HEK293 (cell line): ENCODE measurements around the gene PRSS33.

Experiments used
- ATF2 ChIP-seq: fragments of 450-650 bp; formaldehyde crosslinking; IDR thresholded peaks from 2 replicates; pipeline ENCODE4 v1.5.1; 2016; ENCODE audit warnings: missing biosample characterization, missing genetic modification characterization, low read depth
- BCL11B ChIP-seq: fragments of 450-650 bp; formaldehyde crosslinking; IDR thresholded peaks from 2 replicates; pipeline ENCODE4 v1.5.1; 2016; ENCODE audit warnings: low read depth, missing biosample characterization, missing genetic modification characterization
- EGR2 ChIP-seq: fragments of 450-650 bp; formaldehyde crosslinking; IDR thresholded peaks from 2 replicates; pipeline ENCODE4 v1.5.1; 2016; ENCODE audit warnings: low read depth, missing biosample characterization, missing genetic modification characterization
- KLF8 ChIP-seq: fragments of 450-650 bp; formaldehyde crosslinking; IDR thresholded peaks from 2 replicates; pipeline ENCODE4 v1.5.1; 2016; ENCODE audit warnings: missing biosample characterization, missing genetic modification characterization
- MYNN ChIP-seq: fragments of 450-650 bp; formaldehyde crosslinking; IDR thresholded peaks from 2 replicates; pipeline ENCODE4 v1.5.1; 2016; ENCODE audit warnings: missing biosample characterization, missing genetic modification characterization, borderline replicate concordance
- OVOL3 ChIP-seq: fragments of 450-650 bp; formaldehyde crosslinking; IDR thresholded peaks from 2 replicates; pipeline ENCODE4 v1.5.1; 2016; ENCODE audit warnings: missing biosample characterization, missing genetic modification characterization
- PRDM1 ChIP-seq: fragments of 450-650 bp; formaldehyde crosslinking; IDR thresholded peaks from 2 replicates; pipeline ENCODE4; 2016; ENCODE audit warnings: missing biosample characterization, missing genetic modification characterization
- PRDM4 ChIP-seq: fragments of 450-650 bp; formaldehyde crosslinking; IDR thresholded peaks from 2 replicates; pipeline ENCODE4 v1.5.1; 2017; ENCODE audit warnings: missing biosample characterization, missing genetic modification characterization
- TCF7L2 ChIP-seq: IDR thresholded peaks from 2 replicates; pipeline ENCODE4 v1.6.1; 2011; ENCODE audit warnings: low read depth, mild to moderate bottlenecking, inconsistent platforms, low read length, moderate library complexity, borderline replicate concordance
- TRIM28 ChIP-seq: IDR thresholded peaks from 2 replicates; pipeline ENCODE4 v1.6.1; 2011; ENCODE audit warnings: low read length, control low read depth, borderline replicate concordance
- ZBTB48 ChIP-seq: fragments of 450-650 bp; formaldehyde crosslinking; IDR thresholded peaks from 2 replicates; pipeline ENCODE4 v1.5.1; 2016; ENCODE audit warnings: missing biosample characterization, missing genetic modification characterization
- ZFHX2 ChIP-seq: fragments of 450-650 bp; formaldehyde crosslinking; conservative IDR thresholded peaks from 2 replicates; pipeline ENCODE4 v1.5.1; 2016; ENCODE audit warnings: missing biosample characterization, missing genetic modification characterization
- ZIC2 ChIP-seq: fragments of 450-650 bp; formaldehyde crosslinking; IDR thresholded peaks from 2 replicates; pipeline ENCODE4 v1.5.1; 2016; ENCODE audit warnings: missing biosample characterization, missing genetic modification characterization
- ZNF112 ChIP-seq: fragments of 450-650 bp; formaldehyde crosslinking; IDR thresholded peaks from 2 replicates; pipeline ENCODE4 v1.5.0; 2017; ENCODE audit warnings: missing biosample characterization, missing genetic modification characterization
- ZNF157 ChIP-seq: fragments of 450-650 bp; formaldehyde crosslinking; IDR thresholded peaks from 2 replicates; pipeline ENCODE4 v1.5.1; 2016; ENCODE audit warnings: missing biosample characterization, missing genetic modification characterization
- ZNF175 ChIP-seq: fragments of 450-650 bp; formaldehyde crosslinking; IDR thresholded peaks from 2 replicates; pipeline ENCODE4 v1.5.1; 2016; ENCODE audit warnings: missing biosample characterization, missing genetic modification characterization
- ZNF433 ChIP-seq: fragments of 450-650 bp; formaldehyde crosslinking; IDR thresholded peaks from 2 replicates; pipeline ENCODE4 v1.5.1; 2016; ENCODE audit warnings: missing biosample characterization, missing genetic modification characterization, low read depth
- ZNF48 ChIP-seq: fragments of 450-650 bp; formaldehyde crosslinking; IDR thresholded peaks from 2 replicates; pipeline ENCODE4 v1.5.1; 2016; ENCODE audit warnings: missing biosample characterization, missing genetic modification characterization
- ZNF514 ChIP-seq: fragments of 450-650 bp; formaldehyde crosslinking; IDR thresholded peaks from 2 replicates; pipeline ENCODE4 v1.5.1; 2016; ENCODE audit warnings: missing biosample characterization, missing genetic modification characterization
- ZNF544 ChIP-seq: fragments of 450-650 bp; formaldehyde crosslinking; IDR thresholded peaks from 2 replicates; pipeline ENCODE4 v1.5.0; 2017; ENCODE audit warnings: missing biosample characterization, missing genetic modification characterization
- ZNF558 ChIP-seq: fragments of 450-650 bp; formaldehyde crosslinking; IDR thresholded peaks from 2 replicates; pipeline ENCODE4 v1.5.1; 2016; ENCODE audit warnings: missing biosample characterization, missing genetic modification characterization
- ZNF677 ChIP-seq: fragments of 450-650 bp; IDR thresholded peaks from 2 replicates; pipeline ENCODE4 v1.5.0; 2018; ENCODE audit warnings: missing biosample characterization, mild to moderate bottlenecking, missing genetic modification characterization, moderate library complexity
- ZNF777 ChIP-seq: fragments of 450-650 bp; formaldehyde crosslinking; IDR thresholded peaks from 2 replicates; pipeline ENCODE4 v1.5.1; 2017; ENCODE audit warnings: missing biosample characterization, missing genetic modification characterization, borderline replicate concordance
- TF ChIP-seq, protein P1 (sequence below): fragments of 450-650 bp; IDR thresholded peaks from 2 replicates; pipeline ENCODE4 v1.5.1; 2018; ENCODE audit warnings: missing biosample characterization, missing genetic modification characterization
- TF ChIP-seq, protein P2 (sequence below): fragments of 450-650 bp; formaldehyde crosslinking; IDR thresholded peaks from 2 replicates; pipeline ENCODE4 v1.5.1; 2017; ENCODE audit warnings: missing biosample characterization, missing genetic modification characterization
- TF ChIP-seq, protein P3 (sequence below): fragments of 450-650 bp; formaldehyde crosslinking; IDR thresholded peaks from 2 replicates; pipeline ENCODE4 v1.5.1; 2016; ENCODE audit warnings: missing biosample characterization, missing genetic modification characterization
- TF ChIP-seq, protein P4 (sequence below): fragments of 450-650 bp; formaldehyde crosslinking; IDR thresholded peaks from 2 replicates; pipeline ENCODE4 v1.5.1; 2016; ENCODE audit warnings: missing biosample characterization, missing genetic modification characterization, low read depth
- TF ChIP-seq, protein P5 (sequence below): fragments of 450-650 bp; formaldehyde crosslinking; IDR thresholded peaks from 2 replicates; pipeline ENCODE4 v1.5.1; 2017; ENCODE audit warnings: missing biosample characterization, missing genetic modification characterization

PRSS33 gene

GRCh38 chr16:2799859-2800226 is 12.5 kb upstream of the PRSS33 start (continued):
- TF ChIP-seq, protein P1, sequence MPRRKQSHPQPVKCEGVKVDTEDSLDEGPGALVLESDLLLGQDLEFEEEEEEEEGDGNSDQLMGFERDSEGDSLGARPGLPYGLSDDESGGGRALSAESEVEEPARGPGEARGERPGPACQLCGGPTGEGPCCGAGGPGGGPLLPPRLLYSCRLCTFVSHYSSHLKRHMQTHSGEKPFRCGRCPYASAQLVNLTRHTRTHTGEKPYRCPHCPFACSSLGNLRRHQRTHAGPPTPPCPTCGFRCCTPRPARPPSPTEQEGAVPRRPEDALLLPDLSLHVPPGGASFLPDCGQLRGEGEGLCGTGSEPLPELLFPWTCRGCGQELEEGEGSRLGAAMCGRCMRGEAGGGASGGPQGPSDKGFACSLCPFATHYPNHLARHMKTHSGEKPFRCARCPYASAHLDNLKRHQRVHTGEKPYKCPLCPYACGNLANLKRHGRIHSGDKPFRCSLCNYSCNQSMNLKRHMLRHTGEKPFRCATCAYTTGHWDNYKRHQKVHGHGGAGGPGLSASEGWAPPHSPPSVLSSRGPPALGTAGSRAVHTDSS (tag by site-specific recombination) = no peak
- TF ChIP-seq ATF2 (tag by site-specific recombination) = peak; percentile 58; the same call in 1 of the 2 replicates
- TF ChIP-seq TRIM28 = peak; percentile 95
- TF ChIP-seq MYNN = no peak
- TF ChIP-seq ZNF175 = no peak
- TF ChIP-seq ZNF677 (tag by site-specific recombination) = no peak
- TF ChIP-seq ZBTB48 (tag by site-specific recombination) = no peak
- no peak for TF ChIP-seq ZNF157
- TF ChIP-seq, protein P2, sequence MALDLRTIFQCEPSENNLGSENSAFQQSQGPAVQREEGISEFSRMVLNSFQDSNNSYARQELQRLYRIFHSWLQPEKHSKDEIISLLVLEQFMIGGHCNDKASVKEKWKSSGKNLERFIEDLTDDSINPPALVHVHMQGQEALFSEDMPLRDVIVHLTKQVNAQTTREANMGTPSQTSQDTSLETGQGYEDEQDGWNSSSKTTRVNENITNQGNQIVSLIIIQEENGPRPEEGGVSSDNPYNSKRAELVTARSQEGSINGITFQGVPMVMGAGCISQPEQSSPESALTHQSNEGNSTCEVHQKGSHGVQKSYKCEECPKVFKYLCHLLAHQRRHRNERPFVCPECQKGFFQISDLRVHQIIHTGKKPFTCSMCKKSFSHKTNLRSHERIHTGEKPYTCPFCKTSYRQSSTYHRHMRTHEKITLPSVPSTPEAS = 0 out of 2 replicates have a peak, but pooled peaks have one; percentile 25
- TF ChIP-seq ZNF112 (tag by site-specific recombination) = no peak
- no peak for TF ChIP-seq ZNF777 (tag by site-specific recombination)
- no peak; the same call in 1 of the 2 replicates for TF ChIP-seq KLF8 (tag by site-specific recombination)
- no peak for TF ChIP-seq BCL11B (tag by site-specific recombination)
- TF ChIP-seq ZNF544 (tag by site-specific recombination) = no peak
- no peak for TF ChIP-seq EGR2 (tag by site-specific recombination)
- no peak for TF ChIP-seq ZIC2 (tag by site-specific recombination)
- TF ChIP-seq ZNF514 (tag by site-specific recombination) = no peak
- TF ChIP-seq OVOL3 (tag by site-specific recombination) = peak; percentile 54; the same call in 1 of the 2 replicates
- peak; percentile 67; the same call in 1 of the 2 replicates for TF ChIP-seq TCF7L2
- TF ChIP-seq PRDM4 (tag by site-specific recombination) = 0 out of 2 replicates have a peak, but pooled peaks have one; percentile 32
- no peak for TF ChIP-seq ZFHX2
- TF ChIP-seq, protein P3, sequence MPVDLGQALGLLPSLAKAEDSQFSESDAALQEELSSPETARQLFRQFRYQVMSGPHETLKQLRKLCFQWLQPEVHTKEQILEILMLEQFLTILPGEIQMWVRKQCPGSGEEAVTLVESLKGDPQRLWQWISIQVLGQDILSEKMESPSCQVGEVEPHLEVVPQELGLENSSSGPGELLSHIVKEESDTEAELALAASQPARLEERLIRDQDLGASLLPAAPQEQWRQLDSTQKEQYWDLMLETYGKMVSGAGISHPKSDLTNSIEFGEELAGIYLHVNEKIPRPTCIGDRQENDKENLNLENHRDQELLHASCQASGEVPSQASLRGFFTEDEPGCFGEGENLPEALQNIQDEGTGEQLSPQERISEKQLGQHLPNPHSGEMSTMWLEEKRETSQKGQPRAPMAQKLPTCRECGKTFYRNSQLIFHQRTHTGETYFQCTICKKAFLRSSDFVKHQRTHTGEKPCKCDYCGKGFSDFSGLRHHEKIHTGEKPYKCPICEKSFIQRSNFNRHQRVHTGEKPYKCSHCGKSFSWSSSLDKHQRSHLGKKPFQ (tag by site-specific recombination) = peak; percentile 68
- TF ChIP-seq ZNF433 (tag by site-specific recombination) = no peak
- 0 out of 2 replicates have a peak, but pooled peaks have one; percentile 38 for TF ChIP-seq ZNF558 (tag by site-specific recombination)
- TF ChIP-seq, protein P4, sequence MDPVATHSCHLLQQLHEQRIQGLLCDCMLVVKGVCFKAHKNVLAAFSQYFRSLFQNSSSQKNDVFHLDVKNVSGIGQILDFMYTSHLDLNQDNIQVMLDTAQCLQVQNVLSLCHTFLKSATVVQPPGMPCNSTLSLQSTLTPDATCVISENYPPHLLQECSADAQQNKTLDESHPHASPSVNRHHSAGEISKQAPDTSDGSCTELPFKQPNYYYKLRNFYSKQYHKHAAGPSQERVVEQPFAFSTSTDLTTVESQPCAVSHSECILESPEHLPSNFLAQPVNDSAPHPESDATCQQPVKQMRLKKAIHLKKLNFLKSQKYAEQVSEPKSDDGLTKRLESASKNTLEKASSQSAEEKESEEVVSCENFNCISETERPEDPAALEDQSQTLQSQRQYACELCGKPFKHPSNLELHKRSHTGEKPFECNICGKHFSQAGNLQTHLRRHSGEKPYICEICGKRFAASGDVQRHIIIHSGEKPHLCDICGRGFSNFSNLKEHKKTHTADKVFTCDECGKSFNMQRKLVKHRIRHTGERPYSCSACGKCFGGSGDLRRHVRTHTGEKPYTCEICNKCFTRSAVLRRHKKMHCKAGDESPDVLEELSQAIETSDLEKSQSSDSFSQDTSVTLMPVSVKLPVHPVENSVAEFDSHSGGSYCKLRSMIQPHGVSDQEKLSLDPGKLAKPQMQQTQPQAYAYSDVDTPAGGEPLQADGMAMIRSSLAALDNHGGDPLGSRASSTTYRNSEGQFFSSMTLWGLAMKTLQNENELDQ (tag by site-specific recombination) = no peak
- TF ChIP-seq, protein P5, sequence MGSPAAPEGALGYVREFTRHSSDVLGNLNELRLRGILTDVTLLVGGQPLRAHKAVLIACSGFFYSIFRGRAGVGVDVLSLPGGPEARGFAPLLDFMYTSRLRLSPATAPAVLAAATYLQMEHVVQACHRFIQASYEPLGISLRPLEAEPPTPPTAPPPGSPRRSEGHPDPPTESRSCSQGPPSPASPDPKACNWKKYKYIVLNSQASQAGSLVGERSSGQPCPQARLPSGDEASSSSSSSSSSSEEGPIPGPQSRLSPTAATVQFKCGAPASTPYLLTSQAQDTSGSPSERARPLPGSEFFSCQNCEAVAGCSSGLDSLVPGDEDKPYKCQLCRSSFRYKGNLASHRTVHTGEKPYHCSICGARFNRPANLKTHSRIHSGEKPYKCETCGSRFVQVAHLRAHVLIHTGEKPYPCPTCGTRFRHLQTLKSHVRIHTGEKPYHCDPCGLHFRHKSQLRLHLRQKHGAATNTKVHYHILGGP = no peak
- TF ChIP-seq PRDM1 (tag by site-specific recombination) = no peak
- no peak for TF ChIP-seq ZNF48 (tag by site-specific recombination)
